HG02870 (cell line): ENCODE results near the gene FSIP1.

ENCODE experiments used
- ATAC-seq: cut with Tn5 transposase; IDR thresholded peaks from one replicate; pipeline ENCODE4 v1.9.1; 2021; ENCODE audit warnings: mild to moderate bottlenecking, moderate library complexity; ENCODE audit not compliant: unreplicated experiment

The FSIP1 gene

DNA sequence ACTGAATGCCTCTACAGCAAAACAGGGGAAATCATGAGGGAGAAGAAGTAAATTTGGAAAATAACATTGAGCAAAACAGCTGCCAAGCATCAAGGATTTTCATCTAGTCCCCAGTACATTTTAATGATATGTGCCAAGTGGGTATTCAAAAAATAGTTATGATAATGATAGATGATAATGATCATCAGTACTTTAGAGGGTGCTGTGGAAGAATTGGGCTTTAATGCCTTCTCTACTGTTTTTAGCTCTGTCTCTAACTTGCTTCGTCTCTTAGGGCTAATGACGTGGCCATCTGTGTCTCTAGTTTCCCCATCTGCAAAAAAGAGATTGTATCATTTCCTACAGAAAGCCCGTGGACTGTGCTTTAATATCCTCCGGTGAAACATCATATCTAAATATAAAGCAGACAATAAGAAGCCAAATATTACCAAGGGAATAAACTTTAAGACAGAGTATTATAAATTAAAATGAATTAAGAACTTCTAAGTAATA lies 10.2 kb upstream of the FSIP1 start:
- no peak for ATAC-seq

DNA sequence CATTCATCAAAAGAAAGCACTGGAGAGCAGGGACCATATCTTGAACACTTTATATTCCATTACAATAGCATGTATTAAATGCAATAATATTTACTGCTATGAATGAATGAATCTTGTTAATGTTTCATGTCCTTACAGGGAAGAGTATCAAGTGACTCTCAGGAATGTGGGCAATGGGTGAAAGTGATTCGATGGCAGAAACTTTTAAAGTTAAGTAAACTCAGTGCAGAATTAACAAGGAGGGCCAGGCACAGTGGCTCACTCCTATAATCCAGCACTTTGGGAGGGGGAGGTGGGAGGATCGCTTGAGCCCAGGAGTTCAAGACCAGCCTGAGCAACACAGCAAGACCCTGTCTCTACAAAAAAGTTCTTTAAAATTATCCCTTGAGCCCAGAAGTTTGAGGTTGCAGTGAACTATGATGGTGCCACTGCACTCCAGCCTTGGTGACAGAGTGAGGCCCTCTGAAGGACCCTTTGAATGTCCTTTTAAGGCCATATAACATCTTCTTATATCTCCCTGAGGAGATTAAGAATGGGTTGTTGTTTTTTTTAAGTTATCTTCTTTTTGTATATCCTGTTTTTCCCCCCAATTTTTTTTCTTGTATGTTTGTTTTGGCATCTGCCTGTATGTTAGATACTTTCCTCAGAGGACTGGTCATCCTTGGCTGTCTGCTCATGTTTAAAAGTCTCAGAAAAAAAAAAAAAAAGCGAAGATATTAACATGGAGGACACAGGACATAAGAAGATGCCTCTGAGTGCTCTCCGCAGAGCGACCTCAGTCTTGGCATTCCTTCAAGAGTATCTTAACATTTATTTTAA lies 9.6 kb upstream of the FSIP1 start:
- no peak for ATAC-seq

DNA sequence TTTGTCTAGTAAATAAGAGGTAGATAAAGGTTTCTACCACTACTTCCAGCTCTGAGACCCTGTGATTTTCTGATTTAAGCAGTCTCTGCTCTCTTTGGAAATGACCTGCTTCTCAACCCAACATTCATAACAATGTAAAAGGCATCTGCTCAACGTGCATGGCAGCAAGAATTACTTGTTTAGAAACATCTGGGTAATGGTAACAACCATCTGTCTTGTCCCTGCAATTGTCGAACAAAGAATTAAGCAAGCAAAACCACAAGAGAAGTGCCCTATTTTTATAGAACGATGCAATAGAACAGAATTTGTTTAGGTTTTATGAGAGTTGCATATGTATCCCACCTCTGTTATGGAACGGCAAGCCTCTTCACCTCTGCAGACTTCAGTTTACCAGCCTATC lies 7.1 kb upstream of the FSIP1 start:
- no peak for ATAC-seq

DNA sequence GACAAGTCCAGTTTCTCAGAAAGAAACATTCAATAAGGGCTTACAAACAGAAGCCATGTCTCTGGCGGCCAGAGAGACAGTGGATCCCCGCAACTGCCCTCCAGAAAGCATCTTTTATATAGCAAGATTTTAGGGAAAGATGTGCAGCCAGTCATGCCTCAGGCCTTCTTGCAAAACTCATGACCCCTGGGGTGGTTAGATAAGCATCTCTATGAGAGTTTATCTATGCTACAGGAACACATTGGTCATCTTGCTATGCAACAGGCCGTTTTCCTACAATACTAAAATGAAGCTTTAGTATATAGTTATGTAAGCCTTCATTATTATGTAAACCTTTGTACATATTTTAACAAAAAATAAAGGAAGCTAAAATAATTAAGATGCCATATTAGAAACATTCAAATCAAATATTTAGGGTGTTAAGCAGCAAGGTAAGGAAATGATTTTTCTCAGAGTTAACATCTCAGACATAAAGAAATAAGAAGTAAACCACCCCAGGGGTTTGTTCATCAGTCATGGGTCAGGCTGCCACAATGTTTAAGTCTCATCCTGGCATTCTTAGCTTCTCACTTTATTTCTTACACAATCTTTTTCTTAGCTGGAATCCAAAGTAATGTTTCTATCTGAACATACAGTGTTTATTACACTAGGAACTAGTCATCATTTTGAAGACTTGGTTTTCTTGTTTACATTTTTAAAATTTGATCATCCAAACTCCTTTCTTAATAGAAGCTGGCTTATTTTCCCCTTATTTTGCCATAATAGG lies 6.3 kb upstream of the FSIP1 start:
- ATAC-seq: no peak

DNA sequence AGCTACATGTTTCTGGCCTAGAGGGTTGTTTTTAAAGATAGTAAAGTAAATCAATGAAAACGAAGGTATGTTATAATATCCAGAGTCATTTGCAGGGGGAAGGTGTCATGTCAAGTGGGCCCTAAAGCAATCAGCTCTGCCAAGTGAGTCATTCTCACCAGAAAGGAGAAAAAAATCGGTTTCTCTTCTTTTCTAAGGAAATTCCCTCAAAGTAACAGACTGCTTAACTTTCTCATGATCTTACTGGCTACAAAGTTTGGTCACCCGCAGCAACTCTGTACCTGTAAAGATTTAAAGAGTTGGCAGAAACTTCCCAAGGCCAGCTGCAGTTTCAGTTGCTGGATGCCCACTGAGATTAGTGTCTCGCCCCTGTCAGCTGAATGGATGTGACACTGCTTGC lies 5.5 kb upstream of the FSIP1 start:
- ATAC-seq: peak; percentile 48

DNA sequence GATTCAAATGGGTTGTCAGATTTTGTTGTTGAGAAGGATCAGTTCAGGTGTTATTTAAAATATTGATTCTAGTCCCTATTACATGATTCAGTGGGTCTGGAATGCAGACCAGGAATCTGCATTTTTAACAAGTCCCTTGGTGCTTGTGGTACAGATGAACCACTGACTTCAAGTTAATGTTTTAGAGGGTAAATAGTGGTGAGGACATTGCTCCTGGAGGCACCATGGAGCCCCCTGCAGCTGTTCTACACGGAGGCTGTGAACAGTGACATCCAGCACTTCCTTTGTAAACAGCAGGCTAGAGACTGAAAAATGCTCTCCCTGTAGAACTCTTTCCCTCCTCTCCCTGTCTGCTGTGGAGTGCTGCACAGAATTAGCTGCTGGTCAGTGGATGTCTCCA lies 4.8 kb upstream of the FSIP1 start:
- no peak for ATAC-seq

DNA sequence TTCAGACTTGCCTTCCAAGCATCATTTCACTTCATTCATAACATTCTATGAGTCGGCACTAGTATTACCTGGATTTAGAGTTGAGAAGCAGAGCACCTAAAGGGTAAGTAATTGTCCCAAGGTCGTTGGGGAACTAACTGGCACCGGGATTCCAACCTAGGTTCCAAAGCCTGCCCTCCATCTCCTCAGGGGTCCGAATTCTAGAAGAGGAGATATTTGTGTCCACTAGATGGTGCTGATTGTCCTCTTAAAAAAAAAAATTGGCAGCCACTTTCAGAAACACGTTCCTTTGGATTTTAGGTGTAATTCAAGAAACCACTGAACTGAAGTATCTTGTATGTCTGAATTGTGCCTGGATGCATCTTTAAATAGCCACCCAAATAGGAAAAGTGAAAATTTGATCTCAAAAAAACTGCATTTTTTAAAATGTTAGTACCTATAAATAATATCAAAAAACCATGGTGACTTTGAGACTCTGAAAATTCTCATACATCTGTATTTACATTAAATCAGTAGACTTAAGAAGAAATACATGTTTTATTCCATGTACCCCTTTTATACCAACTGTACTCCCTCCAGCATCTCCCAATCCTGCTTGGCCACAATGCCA lies 3.9 kb upstream of the FSIP1 start:
- ATAC-seq: no peak

DNA sequence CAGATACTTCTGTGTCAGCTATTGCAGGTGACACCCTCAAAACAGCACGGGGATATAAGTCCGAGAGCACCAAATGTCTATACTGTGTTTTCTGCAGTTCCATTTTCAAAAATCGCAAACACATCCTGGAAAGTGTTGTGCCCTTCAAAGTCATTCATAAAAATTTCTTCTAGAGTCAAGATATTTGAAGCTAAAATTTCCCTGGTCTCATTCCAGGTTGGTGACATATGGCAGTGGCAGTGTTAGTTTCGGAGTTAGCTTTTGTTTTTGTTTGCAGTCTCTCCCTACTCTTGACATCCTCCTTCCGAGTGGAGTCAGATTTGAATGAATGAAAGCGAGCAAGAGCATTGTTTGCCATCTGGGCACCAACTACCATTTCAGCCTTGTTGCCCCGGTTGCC lies 3.2 kb upstream of the FSIP1 start:
- ATAC-seq: no peak

DNA sequence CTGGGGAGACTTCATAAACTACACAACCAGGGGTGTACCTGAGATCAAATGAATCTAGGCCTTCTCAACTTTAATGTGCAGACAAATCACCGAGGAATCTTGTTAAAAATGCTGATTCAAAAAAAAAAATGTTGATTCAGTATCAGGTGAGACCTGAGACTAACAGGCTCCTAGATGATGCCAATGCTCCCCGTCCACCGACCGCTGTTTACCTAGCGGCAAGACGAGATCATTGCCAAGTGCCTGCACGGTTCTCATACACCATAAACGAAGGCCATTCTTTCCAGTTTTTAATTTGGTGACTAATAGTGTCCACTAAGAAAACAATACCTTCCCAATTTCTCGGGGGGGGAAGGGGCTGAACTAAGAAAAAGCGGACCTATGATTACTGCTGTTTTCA lies 2.5 kb upstream of the FSIP1 start:
- no peak for ATAC-seq

DNA sequence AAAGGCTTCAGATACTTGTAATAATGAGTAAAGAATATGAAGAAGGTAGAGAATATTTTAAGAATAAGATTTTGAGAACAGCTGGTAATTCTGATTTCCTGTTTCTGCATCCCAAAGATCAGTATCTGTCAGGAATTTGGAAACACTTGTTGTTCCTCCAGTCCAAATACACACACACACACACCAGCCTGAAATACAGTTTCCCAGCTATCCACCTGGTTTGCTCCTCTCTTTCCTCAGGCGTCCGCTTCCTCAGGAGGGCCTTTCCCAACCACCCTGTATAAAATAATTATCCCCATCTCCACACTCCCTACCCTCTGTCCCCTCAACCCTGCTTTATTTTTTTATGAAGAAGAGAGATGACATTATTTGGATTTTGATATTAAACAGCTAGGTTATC lies 2.0 kb upstream of the FSIP1 start:
- no peak for ATAC-seq

DNA sequence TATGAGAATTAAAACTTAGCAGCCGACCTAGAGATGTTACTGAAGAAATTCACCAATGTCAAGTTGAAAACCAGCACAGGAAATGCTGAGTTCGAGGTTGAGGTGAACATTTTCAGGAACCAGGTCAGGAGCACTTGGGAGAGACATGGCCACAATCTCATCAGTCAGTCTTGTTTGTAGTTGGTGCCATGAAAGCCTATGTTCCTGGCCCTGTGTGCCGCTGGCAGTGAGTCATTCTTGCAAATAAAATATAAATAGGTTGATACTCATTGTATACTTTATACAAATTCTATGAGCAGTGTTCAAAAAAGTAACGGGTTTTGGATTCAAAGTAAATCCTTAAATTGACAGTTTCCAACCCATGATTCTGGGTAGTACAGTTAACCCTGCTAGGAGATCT lies 1.5 kb upstream of the FSIP1 start:
- no peak for ATAC-seq

DNA sequence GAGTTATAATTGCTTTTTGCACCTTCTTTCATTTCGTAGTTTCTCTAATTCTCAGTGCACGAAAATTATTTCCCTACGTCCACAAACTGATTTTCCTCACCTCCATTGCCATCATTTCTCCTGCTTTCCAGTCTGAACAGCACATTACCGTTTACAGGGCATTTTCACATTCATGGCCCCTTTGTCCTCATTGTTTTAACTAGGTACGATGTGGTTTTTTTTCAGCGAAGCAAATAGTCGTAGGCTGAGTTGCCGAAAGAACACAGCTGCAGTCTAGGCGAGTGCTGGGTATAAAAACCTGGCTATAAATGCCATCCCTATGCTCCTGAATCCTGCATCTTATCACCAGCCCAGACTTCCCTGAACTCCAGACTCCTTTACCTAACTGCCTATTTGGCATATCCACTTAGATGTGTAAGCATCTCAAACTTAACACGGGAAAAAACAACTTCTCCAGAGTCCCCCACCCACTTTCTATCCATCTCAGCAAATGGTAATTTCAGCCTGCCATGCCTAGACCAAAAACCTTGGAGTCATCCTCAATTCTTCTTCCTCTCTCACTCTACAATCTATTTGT lies 691 bp upstream of the FSIP1 start:
- ATAC-seq: no peak

DNA sequence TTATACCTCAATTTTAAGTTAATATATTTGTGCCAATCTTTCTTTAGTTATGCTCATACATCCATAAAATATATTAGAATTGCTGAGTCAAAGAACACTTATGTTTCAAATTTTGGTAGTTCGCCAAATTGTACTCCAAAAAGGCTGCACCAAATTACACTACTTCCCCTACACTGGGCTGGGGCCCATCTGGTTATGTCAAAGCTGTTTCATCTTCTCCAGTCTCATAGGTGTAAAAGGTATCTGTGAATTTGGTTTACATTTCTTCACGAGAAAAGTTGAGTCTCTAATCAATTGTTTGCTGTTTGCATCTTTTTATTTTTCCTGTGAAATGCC lies 706 bp downstream of the FSIP1 start:
- no peak for ATAC-seq

DNA sequence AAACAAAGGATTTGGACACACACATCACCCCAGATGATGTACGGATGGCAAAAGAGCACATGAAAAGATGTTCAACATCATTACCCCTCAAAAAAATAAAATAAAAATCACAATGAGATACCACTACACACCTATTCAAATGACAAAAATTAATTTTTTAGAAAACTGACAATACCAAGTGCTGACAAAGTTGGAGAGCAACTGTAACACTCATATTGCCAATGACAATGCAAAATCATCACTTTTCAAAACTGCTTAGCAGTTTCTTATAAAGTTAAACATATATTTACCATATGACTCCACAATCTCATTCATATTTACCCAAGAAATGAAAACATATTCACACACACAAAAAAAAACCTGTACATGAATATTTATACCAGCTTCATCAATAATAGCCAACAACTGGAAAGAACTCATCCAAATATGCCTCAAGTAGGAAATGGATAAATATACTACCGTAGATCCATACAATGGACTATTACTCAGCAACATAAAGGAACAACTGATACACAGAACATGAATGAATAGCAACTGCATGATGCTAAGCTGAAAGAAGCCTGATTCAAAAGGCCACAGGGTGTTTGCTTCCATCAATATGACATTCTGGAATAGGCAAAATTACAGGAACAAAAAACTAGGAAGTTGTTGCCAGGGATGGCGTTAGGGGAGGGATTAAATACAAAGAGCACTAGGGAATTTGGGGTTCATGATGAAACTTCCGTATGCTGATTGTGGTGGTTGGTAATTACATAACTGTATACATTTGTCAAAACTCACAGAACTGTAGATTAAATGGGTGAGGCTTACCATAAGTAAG lies 1.3 kb downstream of the FSIP1 start:
- no peak for ATAC-seq

DNA sequence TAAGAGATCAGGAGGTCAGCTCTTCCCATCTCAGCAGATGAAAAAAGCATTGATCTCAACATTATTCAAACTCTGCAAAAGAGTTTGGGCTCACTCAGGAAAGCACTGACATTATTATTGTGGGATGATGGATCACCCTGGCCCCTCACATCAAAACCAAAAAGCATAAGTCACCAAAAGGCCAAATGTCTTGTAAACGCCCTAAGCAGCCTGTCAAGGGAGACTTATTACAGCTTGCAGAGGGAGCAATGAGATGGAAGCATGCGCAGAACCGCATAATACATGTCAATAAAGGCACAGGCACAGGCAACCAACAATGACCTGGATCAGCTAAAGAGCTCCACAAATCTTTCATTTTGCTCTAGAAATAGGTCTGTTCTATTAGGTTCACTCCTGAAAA lies 4.6 kb downstream of the FSIP1 start:
- no peak for ATAC-seq

DNA sequence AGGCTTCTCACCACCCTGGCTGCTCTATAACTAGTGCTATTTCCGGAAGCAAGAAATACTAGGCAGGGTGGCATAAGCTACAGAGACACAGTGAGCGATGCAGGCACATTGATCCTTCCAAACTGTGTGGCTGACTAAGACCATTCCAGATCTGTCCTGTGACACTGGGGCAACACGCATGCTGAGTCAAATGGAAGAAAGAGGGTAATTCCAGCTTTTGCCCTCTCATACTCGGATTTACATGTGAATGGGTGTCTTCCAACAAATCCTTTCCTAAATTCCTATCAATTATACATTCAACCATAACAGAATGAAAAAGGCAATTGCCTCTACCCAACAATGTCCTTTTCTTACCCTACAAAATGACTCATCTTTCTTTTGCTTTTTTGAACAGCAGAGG lies 5.1 kb downstream of the FSIP1 start:
- no peak for ATAC-seq

DNA sequence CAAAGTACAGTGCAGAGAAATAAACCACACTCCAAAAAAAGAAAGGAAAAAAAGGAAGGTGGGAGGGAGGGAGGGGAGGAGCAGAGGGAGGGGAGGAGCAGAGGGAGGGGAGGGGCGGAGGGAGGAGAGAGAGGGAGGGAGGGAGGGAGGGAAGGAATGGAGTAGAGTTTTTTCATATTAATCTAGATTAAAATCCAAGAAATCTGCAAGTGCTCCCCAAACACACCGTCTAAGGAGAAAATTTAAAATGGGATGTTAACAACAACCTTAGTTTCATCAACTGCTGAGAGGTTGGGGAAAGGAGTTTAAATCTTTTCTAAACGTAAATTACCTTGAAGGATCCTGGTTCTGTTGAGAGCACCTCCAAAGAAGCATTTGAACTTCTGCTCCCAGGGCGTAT lies 6.6 kb downstream of the FSIP1 start:
- ATAC-seq: no peak

DNA sequence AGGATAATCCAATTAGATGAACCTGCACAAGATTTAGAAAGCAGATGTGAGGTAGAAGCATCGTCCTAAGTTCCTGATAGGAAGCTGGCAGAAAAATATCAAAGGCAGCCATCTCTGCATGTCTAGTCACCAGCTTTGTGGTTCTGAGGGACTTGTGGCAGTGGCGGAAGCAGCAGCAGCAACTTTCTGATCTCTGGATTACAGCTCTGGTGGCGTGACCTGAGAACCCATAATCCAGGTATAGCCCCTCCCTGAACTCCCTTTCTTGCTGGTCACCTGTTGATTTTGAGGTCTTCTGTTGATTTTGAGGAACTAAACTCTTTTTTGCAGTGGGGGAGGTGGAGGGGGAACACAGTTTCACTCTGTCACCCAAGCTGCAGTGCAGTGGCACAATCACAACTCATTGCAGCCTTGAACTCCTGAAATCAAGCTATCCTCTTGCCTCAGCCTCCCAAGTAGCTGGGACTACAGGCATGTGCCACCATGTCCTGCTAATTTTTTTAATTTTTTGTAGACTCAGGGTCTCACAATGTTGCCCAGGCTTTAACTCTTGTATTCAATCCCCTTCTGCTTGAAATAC lies 7.9 kb downstream of the FSIP1 start:
- ATAC-seq: no peak

DNA sequence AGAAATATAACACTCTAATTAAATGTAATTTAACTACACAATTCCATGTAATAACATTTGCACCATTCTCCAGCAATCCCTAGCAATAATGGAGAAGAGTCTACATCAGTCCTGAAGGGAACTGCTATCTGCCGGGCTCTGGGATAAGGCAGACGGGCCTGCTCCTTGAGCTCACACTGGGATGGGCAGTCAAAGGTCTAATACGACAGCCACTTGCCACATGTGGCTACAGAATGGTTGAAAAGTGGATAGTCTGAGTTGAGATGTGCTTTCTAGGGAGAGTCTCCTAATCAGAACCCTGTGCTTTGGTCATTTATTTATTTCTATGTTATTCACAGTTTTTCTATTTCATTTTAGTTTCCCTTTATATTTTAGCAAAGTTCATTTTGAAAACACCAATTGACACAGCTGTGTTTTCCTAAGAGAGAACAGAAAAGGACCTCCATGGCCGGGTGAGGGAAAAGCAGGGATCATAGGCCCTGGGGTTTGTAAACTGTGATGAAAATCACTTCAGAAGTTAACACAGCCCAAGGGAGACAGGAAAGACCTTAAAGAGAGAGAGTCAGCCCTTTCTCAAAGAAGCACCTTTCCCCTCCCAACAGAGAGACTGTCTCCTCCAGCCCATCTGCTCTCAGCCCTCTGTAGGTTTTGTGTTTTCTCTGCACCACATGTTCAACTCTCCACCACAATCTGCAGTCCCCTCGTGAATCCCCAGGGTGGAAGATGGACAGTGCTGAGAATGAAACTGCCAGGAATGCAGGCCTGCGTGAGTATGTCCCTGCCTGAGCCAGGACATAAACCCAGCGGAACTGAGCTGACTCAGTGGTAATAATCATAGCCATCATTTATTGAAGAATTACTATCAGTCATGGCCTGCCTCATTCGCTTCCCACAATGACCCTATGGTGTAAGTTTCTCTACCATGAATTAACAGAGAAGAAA lies 11.6 kb downstream of the FSIP1 start:
- ATAC-seq: no peak
